SH-SY5Y (cell line): ENCODE results near the gene DGKE.

Source experiments
- GATA2 ChIP-seq: IDR thresholded peaks from 2 replicates; pipeline ENCODE4 v1.6.1; 2011; ENCODE audit warnings: mild to moderate bottlenecking, low read depth, low read length
- GATA3 ChIP-seq: IDR thresholded peaks from 2 replicates; pipeline ENCODE4 v1.6.1; 2011; ENCODE audit warnings: low read depth, mild to moderate bottlenecking, low read length, moderate library complexity

DNA sequence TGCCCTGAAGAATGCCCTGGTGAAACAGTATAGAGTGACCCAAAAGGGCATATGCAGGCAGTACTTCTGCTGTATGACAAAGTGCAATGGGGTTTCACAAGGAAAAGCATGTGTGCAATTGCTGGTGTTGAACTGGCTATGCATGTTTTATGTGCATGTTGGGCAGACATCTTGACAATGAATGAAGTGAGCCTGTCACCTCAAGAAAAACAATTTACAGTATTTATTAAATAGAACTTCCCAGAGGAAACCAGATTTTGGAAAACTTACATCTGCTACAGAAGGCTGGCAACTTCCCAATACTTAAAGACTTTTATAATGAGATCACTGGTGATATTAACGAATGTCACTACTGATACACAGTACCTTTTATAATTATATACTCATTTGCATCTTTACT is 30.9 kb upstream of the DGKE start:
- no peak for TF ChIP-seq GATA3
- TF ChIP-seq GATA2: no peak
